Subcutaneous abdominal adipose tissue (tissue), 5 donors: ENCODE measurements around the gene CRIP3.

Source experiments
- H3K27ac ChIP-seq: one replicate; pipeline ENCODE4 v1.7.0; 2013; ENCODE audit warnings: low read depth, mild to moderate bottlenecking, inconsistent platforms, low read length, moderate library complexity
- H3K27me3 ChIP-seq, 5 donors: one replicate each; pipeline ENCODE4 v1.7.0; 2013; ENCODE audit warnings: low read length in 5 of 5, inconsistent platforms in 1 of 5; ENCODE audit not compliant: control insufficient read depth in 5 of 5, insufficient read depth in 4 of 5
- H3K36me3 ChIP-seq, 5 donors: one replicate each; pipeline ENCODE4 v1.7.0; 2013; ENCODE audit warnings: low read length in 5 of 5; ENCODE audit not compliant: control insufficient read depth in 5 of 5, insufficient read depth in 5 of 5
- H3K4me1 ChIP-seq, 5 donors: one replicate each; pipeline ENCODE4 v1.7.0; 2013; ENCODE audit warnings: low read length in 5 of 5, mild to moderate bottlenecking in 3 of 5, moderate library complexity in 1 of 5; ENCODE audit not compliant: control insufficient read depth in 5 of 5, insufficient read depth in 5 of 5
- H3K4me3 ChIP-seq, 5 donors: one replicate each; pipeline ENCODE4 v1.7.0; 2013; ENCODE audit warnings: low read length in 5 of 5, low read depth in 1 of 5
- H3K9ac ChIP-seq, 5 donors: one replicate each; pipeline ENCODE4 v1.7.0; 2013; ENCODE audit warnings: low read length in 5 of 5, mild to moderate bottlenecking in 4 of 5, moderate library complexity in 3 of 5
- H3K9me3 ChIP-seq, 5 donors: one replicate each; pipeline ENCODE4 v1.7.0; 2013; ENCODE audit warnings: low read length in 5 of 5; ENCODE audit not compliant: control insufficient read depth in 5 of 5
- donor health status: healthy.
- donor health status: healthy.
- donor health status: healthy.
- donor health status: healthy.
- donor health status: healthy.

Gene CRIP3

DNA sequence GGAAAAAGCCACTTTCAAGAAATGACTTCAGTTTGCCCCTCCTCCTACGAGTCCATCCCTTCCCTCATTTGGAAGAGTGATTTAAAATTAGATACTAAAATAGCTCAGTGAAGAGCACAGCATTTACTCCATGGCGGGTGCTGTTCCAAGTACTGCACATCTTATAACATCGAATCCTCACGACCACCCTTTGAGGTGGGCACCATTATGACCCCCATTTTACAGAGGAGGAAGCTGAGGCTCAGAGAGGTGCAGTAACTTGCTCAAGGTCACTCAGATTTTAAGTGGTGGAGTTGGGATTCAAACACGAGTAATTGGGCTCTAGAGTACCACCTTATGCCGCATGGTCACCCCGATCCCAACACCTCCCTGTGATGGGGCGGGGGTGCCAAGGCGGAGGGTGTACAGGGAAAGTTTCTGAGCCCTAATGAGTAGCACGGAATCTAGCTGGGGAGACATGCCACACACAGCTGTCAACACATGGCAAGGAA, 39.8 kb downstream of the CRIP3 start:
- peak overlapping the region in 4 of 5 donors; percentile 22 to 61 (median 42) for H3K4me3 ChIP-seq

DNA sequence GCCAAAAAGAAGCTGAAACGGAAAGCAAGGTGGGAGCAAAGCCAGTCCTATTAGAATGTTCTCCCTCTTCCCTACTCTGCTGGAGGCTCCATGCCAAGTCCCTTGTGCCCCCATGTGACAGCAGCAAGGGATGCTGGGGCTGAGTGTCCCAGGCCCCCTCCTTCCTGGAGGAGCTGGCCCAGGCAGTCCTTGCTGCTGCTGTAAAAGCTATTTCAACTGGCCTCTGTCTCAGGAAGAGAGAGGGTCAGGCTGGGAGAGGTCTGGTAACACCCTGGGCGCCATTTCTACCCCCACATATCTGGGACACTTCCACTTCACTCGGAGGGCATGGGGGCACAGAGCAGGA, 40.3 kb downstream of the CRIP3 start:
- Histone ChIP-seq H3K9ac (no peak overlapping the region), H3K4me3 (no peak overlapping the region), H3K36me3 (no peaks in the 10 kb centered on the region), H3K27ac (no peak overlapping the region), H3K27me3 (peaks cover 0 to 20% (median 15%) of the 10 kb centered on the region in 5 donors), H3K4me1 (peaks cover 2 to 20% (median 15%) of the 10 kb centered on the region in 5 donors), H3K9me3 (no peaks in the 10 kb centered on the region)

More for the DNA sequence above, 39.8 kb downstream of the CRIP3 start:
- H3K36me3 ChIP-seq, result no peaks in the 10 kb centered on the region
- H3K9ac ChIP-seq, result no peak overlapping the region
- H3K4me1 ChIP-seq, result peaks cover 2 to 20% (median 15%) of the 10 kb centered on the region in 5 donors
- H3K27ac ChIP-seq, result no peak overlapping the region
- H3K9me3 ChIP-seq, result no peaks in the 10 kb centered on the region
- peaks cover 0 to 23% (median 18%) of the 10 kb centered on the region in 5 donors for H3K27me3 ChIP-seq

DNA sequence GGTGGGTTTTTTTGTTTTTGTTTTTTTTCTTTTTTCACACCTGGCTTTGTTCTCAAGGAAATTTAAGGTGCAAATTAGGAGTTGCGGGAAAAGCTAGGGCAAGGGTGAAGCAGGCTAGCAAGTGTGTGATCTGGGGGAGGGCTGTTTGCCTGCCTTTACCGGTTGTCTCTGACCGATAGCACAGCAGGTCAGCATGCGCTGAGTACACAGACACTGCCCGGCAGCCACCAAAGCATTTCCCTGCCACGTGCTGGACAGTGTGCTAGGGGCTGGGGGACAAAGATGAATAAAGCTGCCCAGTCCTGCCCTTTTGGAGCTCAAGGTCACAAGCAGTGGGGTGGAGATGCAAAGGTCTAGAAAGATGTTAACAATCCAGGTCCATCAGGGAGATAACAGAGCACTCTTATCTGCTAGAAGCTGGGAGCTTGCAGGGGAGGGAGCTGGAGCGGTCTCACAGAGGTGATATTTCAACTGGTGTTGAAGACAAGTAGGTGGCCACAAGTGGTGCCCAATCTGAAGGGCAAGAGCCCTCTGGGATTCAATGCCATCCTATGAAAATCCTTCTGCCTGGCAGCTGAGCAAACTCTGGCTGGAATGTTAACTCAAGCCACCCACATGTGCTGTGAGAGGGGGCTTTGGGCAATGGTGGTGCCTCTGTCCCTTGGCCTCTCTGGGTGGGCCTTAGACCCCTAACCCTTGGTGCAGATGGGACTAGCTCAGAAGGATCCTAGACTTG, 40.8 kb downstream of the CRIP3 start:
- peaks cover 2 to 20% (median 15%) of the 10 kb centered on the region in 5 donors for H3K4me1 ChIP-seq
- no peaks in the 10 kb centered on the region for H3K36me3 ChIP-seq
- H3K27me3 ChIP-seq, result peaks cover 0 to 20% (median 13%) of the 10 kb centered on the region in 5 donors
- no peak overlapping the region for H3K4me3 ChIP-seq
- no peak overlapping the region for H3K9ac ChIP-seq
- no peak overlapping the region for H3K27ac ChIP-seq
- H3K9me3 ChIP-seq, result no peaks in the 10 kb centered on the region

DNA sequence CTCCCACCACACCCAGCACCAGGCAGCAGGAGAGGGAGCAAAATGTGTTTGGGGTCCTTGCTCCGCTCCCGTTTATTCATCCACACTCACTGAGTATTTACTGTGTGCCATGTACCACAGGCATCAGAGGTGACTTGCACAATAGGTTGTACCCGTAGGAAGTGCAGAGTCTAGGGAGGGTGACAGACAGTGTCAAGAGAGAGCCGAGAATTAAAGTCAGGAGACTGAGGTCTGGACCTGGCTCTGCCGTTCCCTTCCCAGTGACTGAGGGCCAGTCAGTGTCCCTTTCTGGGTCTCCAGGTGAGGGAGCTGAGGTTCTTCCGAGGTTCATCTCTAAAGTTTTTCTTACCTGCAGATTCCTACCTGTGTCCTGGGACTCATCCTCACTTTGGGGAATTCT, 43.1 kb downstream of the CRIP3 start:
- Histone ChIP-seq H3K27ac (no peak overlapping the region), H3K4me1 (peaks cover 2 to 20% (median 15%) of the 10 kb centered on the region in 5 donors), H3K27me3 (peaks cover 0 to 18% (median 9%) of the 10 kb centered on the region in 5 donors), H3K4me3 (no peak overlapping the region), H3K9me3 (no peaks in the 10 kb centered on the region), H3K36me3 (no peaks in the 10 kb centered on the region), H3K9ac (no peak overlapping the region)

DNA sequence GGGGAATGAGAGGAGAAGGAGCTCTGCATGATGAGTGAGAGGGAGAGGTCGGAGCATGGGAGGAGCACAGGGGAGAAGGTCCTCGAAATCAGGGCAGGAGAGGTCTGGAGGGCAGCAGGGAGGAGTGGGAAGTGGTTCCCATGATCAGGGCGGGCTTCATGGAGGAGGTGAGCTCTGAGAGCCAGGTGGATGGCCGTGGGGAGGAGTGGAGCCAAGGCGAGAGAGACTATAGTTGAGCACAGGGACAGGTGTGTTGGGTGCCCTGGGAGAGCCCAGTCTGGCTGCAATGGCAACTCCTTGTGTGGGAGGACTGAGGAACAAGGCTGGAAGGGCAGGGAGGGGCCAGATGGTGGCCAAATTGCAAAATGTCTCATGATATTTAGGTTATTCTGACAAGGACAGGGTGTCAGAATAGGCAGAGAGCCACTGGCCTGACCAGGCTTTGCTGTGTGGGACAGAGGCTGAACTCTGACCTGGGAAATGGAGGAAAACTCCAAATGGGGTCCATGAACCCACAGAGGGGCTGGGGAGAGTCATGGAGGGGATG, 44.0 kb downstream of the CRIP3 start:
- Histone ChIP-seq H3K9ac (no peak overlapping the region), H3K9me3 (no peaks in the 10 kb centered on the region), H3K27me3 (peaks cover 0 to 11% (median 5%) of the 10 kb centered on the region in 5 donors), H3K4me1 (peaks cover 2 to 18% (median 15%) of the 10 kb centered on the region in 5 donors), H3K27ac (no peak overlapping the region), H3K4me3 (no peak overlapping the region), H3K36me3 (no peaks in the 10 kb centered on the region)

DNA sequence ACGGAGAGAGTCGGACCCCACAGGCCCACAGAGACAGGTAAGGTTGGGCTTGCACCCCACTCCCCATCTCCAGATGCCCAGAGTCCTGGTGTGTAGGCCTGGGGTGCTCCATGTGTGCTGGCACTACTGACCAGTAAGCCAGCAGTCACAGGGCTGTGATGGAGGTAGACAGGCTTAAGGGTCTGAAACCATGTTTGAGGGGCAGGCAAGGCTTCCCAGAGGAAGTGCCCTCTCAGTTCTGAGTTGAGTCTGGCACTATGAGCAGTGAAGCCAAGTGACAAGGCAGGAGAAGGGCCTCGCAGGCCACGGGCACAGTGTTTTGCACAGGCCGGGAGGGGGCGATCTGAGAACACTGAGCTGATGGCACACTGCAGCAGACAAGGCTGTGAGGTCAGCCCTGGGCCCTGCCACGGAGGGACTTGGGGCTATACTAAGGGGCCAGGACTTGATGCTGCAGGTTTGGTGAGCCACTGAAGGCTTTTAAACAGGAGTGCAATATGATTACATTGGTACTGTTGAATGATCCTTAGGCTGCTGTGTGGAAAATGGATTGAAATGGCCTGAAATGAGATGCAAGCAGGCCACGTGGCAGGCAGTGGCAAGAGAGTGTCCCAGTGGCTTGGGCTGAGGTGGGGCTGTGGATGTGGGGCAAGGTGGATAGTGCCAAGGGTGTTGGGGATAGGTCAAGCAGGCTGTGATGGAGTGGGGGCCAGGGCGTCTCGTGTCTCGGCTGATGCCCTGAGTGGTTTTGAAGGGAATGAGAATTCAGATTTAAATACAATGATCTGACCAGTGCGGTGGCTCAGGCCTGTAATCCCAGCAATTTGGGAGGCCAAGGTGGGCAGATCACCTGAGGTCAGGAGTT, 45.1 kb downstream of the CRIP3 start:
- no peaks in the 10 kb centered on the region for H3K36me3 ChIP-seq
- no peaks in the 10 kb centered on the region for H3K9me3 ChIP-seq
- H3K4me1 ChIP-seq, result peaks cover 2 to 8% (median 5%) of the 10 kb centered on the region in 5 donors
- H3K27me3 ChIP-seq, result peaks cover 0 to 6% (median 0%) of the 10 kb centered on the region in 5 donors
- no peak overlapping the region for H3K4me3 ChIP-seq
- no peak overlapping the region for H3K9ac ChIP-seq
- H3K27ac ChIP-seq, result no peak overlapping the region

DNA sequence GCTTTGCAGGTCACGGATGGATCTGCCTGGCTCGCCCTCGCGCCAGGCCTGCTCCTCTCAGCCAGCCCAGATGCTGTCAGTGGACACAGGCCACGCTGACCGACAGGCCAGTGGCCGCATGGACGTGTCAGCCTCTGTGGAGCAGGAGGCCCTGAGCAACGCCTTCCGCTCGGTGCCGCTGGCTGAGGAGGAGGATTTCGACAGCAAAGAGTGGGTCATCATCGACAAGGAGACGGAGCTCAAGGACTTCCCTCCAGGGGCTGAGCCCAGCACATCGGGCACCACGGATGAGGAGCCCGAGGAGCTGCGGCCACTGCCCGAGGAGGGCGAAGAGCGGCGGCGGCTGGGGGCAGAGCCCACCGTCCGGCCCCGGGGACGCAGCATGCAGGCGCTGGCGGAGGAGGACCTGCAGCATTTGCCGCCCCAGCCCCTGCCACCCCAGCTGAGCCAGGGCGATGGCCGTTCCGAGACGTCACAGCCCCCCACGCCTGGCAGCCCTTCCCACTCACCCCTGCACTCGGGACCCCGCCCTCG, 45.8 kb downstream of the CRIP3 start:
- no peaks in the 10 kb centered on the region for H3K9me3 ChIP-seq
- peaks cover 0 to 4% (median 2%) of the 10 kb centered on the region in 5 donors for H3K27me3 ChIP-seq
- H3K9ac ChIP-seq, result no peak overlapping the region
- no peaks in the 10 kb centered on the region for H3K36me3 ChIP-seq
- H3K4me1 ChIP-seq, result peaks cover 0 to 2% (median 0%) of the 10 kb centered on the region in 5 donors
- H3K4me3 ChIP-seq, result no peak overlapping the region
- H3K27ac ChIP-seq, result no peak overlapping the region

DNA sequence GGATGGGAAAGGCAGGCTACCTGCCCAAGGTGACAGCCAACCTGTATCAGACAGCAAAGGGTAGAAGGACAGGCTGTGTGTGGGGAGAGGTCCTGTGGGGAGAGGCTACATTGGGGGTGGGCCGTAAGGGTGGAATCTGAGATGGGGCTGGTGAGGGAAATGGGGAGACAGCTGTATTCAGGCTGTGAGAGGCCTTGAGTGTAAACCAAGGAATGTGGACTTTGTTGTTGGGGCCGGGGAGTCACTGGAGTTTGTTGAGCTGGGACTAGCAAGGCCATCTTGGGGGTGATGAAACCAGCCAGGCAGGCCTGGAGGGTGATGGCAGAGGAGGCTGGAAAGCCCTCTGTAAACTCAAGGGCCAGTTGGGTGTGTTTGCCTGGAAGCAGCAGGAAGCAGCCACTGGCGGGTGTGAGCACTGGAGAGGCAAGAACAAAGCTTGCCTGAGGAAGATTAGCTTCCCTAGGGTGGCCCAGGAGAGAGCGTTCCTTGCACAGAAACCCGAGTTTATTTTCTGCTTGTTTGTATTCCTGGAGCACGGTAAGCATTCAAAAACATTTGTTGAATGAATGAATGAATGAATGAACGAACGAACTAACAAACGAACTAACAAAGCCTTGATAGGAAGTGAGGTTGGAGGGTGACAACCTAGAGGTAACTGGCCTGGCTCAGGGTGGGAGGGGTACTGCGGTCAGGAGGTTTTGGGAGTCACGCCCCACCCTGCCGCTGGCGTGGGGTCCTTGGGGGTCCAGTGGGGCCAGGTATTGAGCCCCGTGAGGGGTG, 46.4 kb downstream of the CRIP3 start:
- H3K4me3 ChIP-seq, result no peak overlapping the region
- no peak overlapping the region for H3K9ac ChIP-seq
- no peaks in the 10 kb centered on the region for H3K9me3 ChIP-seq
- peaks cover 0 to 9% (median 3%) of the 10 kb centered on the region in 5 donors for H3K27me3 ChIP-seq
- no peak overlapping the region for H3K27ac ChIP-seq
- no peaks in the 10 kb centered on the region for H3K4me1 ChIP-seq
- H3K36me3 ChIP-seq, result no peaks in the 10 kb centered on the region

DNA sequence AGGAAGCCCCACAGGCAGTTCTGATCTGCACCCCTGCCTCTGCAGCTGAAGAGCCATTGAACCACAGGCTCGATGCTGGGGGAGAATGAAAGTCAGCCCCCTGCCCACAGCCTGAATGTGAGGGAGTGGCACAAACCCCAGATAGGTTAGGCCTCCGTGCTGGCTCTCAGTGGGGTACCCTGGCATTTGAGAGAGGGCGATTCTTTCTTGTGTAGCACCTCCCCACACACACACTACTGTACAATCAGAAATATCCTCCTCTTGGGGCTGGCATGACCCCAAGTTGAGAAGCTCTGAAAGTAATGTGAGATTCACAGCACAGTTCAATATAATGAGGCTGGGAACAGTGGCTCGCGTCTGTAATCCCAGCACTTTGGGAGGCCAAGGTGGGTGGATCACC, 47.4 kb downstream of the CRIP3 start:
- no peak overlapping the region for H3K4me3 ChIP-seq
- no peaks in the 10 kb centered on the region for H3K9me3 ChIP-seq
- no peak overlapping the region for H3K9ac ChIP-seq
- no peaks in the 10 kb centered on the region for H3K4me1 ChIP-seq
- H3K27ac ChIP-seq, result no peak overlapping the region
- H3K36me3 ChIP-seq, result no peaks in the 10 kb centered on the region
- peaks cover 0 to 15% (median 8%) of the 10 kb centered on the region in 5 donors for H3K27me3 ChIP-seq
